SU-DHL-6 (cell line): Measurements from ENCODE around the gene HHAT.

Experiments
- H2AFZ ChIP-seq: fragments of 200-600 bp; sonication (generic); 2 replicates; pipeline ENCODE4 v1.6.1; 2014; ENCODE audit warnings: low read depth, mild to moderate bottlenecking, moderate library complexity, mixed read lengths, antibody characterized with exemption, low read length; ENCODE audit not compliant: severe bottlenecking
- H3F3A ChIP-seq: fragments of 200-600 bp; shearing (Covaris generic); 2 replicates; pipeline ENCODE4 v1.6.0; 2016; ENCODE audit warnings: antibody characterized with exemption, mild to moderate bottlenecking; ENCODE audit not compliant: insufficient read depth
- H3K27ac ChIP-seq: fragments of 200-600 bp; sonication (generic); 2 replicates; pipeline ENCODE4 v1.5.1; 2016; ENCODE audit warnings: low read depth, mild to moderate bottlenecking, low read length, moderate library complexity, mixed read lengths
- H3K27me3 ChIP-seq: fragments of 200-600 bp; sonication (generic), shearing (Covaris generic); 2 replicates; pipeline ENCODE4 v1.6.0; 2014; ENCODE audit warnings: mild to moderate bottlenecking, low read length
- H3K36me3 ChIP-seq: fragments of 200-600 bp; sonication (generic); 2 replicates; pipeline ENCODE4 v1.6.1; 2014; ENCODE audit warnings: mild to moderate bottlenecking, low read length, mixed read lengths
- H3K4me2 ChIP-seq: fragments of 300-600, 200-600 bp; shearing (Covaris generic), sonication (generic); 2 replicates; pipeline ENCODE4 v1.6.0; 2014; ENCODE audit warnings: low read length, low read depth, mild to moderate bottlenecking; ENCODE audit not compliant: poor library complexity, severe bottlenecking
- H3K4me3 ChIP-seq: fragments of 200-600 bp; sonication (generic); 2 replicates; pipeline ENCODE4 v1.5.1; 2014; ENCODE audit warnings: antibody characterized with exemption, low read length, mild to moderate bottlenecking, mixed read lengths; ENCODE audit not compliant: insufficient read depth, poor library complexity, severe bottlenecking
- H3K79me2 ChIP-seq: fragments of 200-600 bp; sonication (generic); 2 replicates; pipeline ENCODE4 v1.6.1; 2014; ENCODE audit warnings: mild to moderate bottlenecking, low read length, moderate library complexity; ENCODE audit not compliant: insufficient read depth
- H3K9ac ChIP-seq: fragments of 200-600 bp; sonication (generic); 2 replicates; pipeline ENCODE4 v1.7.0; 2014; ENCODE audit warnings: mild to moderate bottlenecking, low read length
- H3K9me2 ChIP-seq: fragments of 200-600 bp; sonication (generic); replicated peaks from 2 replicates; pipeline ENCODE4 v1.6.1; 2014; ENCODE audit warnings: low read length; ENCODE audit not compliant: insufficient read depth
- H3K9me3 ChIP-seq: fragments of 200-600 bp; sonication (generic); 2 replicates; pipeline ENCODE4 v1.6.1; 2014; ENCODE audit warnings: low read length, mixed read lengths; ENCODE audit not compliant: insufficient read depth
- H4K20me1 ChIP-seq: fragments of 200-600 bp; sonication (generic); 2 replicates; pipeline ENCODE4 v1.6.1; 2014; ENCODE audit warnings: low read depth, mild to moderate bottlenecking, antibody characterized with exemption, low read length, moderate library complexity, mixed read lengths
- CTCF ChIP-seq: fragments of 200-600 bp; sonication (generic); IDR thresholded peaks from one replicate; pipeline ENCODE4 v1.5.1; 2017; ENCODE audit warnings: antibody characterized with exemption, mild to moderate bottlenecking, low read length, moderate library complexity; ENCODE audit not compliant: insufficient read depth, poor library complexity, severe bottlenecking
- EZH2phosphoT487 ChIP-seq: fragments of 200-600 bp; sonication (generic), shearing (Covaris generic); conservative IDR thresholded peaks from 2 replicates; pipeline ENCODE4 v1.6.1; 2018; ENCODE audit warnings: mild to moderate bottlenecking, antibody characterized with exemption, low read length, moderate library complexity, mixed read lengths

The HHAT gene

GRCh38 chr1:210571356-210572284 is 242.9 kb downstream of the HHAT start:
- no peaks in the 10 kb centered on the region for H3K36me3 ChIP-seq
- H3K4me2 ChIP-seq: no peak overlapping the region
- H3F3A ChIP-seq: no peaks in the 10 kb centered on the region
- H3K79me2 ChIP-seq: no peaks in the 10 kb centered on the region
- H3K9ac ChIP-seq: no peak overlapping the region
- no peaks in the 10 kb centered on the region for H3K9me2 ChIP-seq
- no peaks in the 10 kb centered on the region for H4K20me1 ChIP-seq
- no peak overlapping the region for H3K4me3 ChIP-seq
- no peak overlapping the region for H2AFZ ChIP-seq
- H3K27ac ChIP-seq: no peak overlapping the region
- no peaks in the 10 kb centered on the region for H3K27me3 ChIP-seq
- TF ChIP-seq CTCF (no peak), EZH2phosphoT487 (no peak)
- H3K9me3 ChIP-seq: no peaks in the 10 kb centered on the region

- no peak for TF ChIP-seq CTCF
- no peak for TF ChIP-seq EZH2phosphoT487
- H3K27me3 ChIP-seq: no peaks in the 10 kb centered on the region
- no peaks in the 10 kb centered on the region for H3K36me3 ChIP-seq
- no peaks in the 10 kb centered on the region for H4K20me1 ChIP-seq
- H3K9me3 ChIP-seq: no peaks in the 10 kb centered on the region
- no peaks in the 10 kb centered on the region for H3K79me2 ChIP-seq
- H2AFZ ChIP-seq: no peak overlapping the region
- no peaks in the 10 kb centered on the region for H3F3A ChIP-seq
- H3K9ac ChIP-seq: no peak overlapping the region
- H3K9me2 ChIP-seq: no peaks in the 10 kb centered on the region
- H3K4me2 ChIP-seq: no peak overlapping the region
- no peak overlapping the region for H3K27ac ChIP-seq
- H3K4me3 ChIP-seq: no peak overlapping the region
Observed at GRCh38 chr1:210573141-210573540, 244.4 kb downstream of the HHAT start.

GRCh38 chr1:210582205-210582970 is 253.7 kb downstream of the HHAT start:
- TF ChIP-seq CTCF (no peak), EZH2phosphoT487 (no peak)
- Histone ChIP-seq H3K4me2 (no peak overlapping the region), H2AFZ (no peak overlapping the region), H3K36me3 (no peaks in the 10 kb centered on the region), H3K9ac (no peak overlapping the region), H3K9me2 (no peaks in the 10 kb centered on the region), H3K9me3 (no peaks in the 10 kb centered on the region), H4K20me1 (no peaks in the 10 kb centered on the region), H3K4me3 (no peak overlapping the region), H3K79me2 (no peaks in the 10 kb centered on the region), H3F3A (no peaks in the 10 kb centered on the region), H3K27ac (no peak overlapping the region), H3K27me3 (no peaks in the 10 kb centered on the region)
